HG03439 (cell line): ENCODE measurements around the gene BBS4.
"Not testable (repeated sequence)": the region's sequence is repeated elsewhere in the genome, so short reads cannot be mapped to it uniquely, and the experiment has no call there.

ENCODE experiments used
- ATAC-seq: cut with Tn5 transposase; IDR thresholded peaks from one replicate; pipeline ENCODE4 v1.9.1; 2021; ENCODE audit warnings: mild to moderate bottlenecking, moderate library complexity; ENCODE audit not compliant: unreplicated experiment

Gene BBS4

DNA sequence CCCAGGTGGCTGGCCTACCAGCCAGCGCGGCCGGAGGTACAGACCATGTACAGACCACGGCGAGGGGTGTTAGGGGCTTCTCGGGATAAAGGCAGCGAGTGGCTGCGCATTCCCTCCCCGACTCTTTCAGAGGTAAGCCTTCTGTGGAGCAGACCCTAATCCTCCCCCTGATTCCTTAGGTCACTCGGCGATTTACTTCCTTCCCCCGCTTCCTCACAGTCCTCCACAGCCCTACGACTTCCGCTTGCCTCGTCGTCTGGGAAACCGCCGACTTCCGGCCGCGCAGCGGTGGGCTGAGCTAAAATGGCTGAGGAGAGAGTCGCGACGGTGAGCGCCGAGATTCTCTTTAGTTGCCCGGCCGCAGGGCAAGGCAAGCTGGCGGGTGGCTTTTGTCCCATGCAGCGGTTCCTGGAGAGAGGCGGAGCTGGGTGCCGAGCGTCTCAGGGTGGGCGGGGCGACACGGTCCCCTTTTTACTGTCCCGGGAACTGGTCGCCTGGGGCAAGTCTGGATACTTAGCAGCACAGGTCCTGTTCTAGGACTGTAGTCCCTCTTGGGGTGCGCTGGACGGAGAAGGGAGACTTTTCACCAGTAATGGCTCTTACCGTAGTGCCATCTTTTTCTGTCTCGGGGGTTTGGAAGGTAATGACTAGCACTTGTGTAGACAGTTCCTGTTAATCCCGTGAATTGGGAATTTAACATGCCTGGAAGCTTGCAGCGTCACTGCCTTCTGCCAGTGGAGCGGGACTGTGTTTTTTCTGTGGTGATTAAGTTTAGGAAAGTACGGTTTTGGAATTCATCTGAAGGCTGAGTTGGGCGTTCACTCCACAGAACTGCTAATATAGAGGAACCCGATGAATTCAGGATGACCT, at the start of gene BBS4, which contains the start of gene HIGD2B:
Gene BBS4, plus strand, starts transcription at position 283 of the 870 bp plus-strand sequence. Its CDS starts 21 bp downstream, at position 304.
Gene HIGD2B, minus strand, starts transcription at position 258 of the 870 bp plus-strand sequence. CDS start 9,808 bp downstream, outside the sequence.
- ATAC-seq, result peak; percentile 95

DNA sequence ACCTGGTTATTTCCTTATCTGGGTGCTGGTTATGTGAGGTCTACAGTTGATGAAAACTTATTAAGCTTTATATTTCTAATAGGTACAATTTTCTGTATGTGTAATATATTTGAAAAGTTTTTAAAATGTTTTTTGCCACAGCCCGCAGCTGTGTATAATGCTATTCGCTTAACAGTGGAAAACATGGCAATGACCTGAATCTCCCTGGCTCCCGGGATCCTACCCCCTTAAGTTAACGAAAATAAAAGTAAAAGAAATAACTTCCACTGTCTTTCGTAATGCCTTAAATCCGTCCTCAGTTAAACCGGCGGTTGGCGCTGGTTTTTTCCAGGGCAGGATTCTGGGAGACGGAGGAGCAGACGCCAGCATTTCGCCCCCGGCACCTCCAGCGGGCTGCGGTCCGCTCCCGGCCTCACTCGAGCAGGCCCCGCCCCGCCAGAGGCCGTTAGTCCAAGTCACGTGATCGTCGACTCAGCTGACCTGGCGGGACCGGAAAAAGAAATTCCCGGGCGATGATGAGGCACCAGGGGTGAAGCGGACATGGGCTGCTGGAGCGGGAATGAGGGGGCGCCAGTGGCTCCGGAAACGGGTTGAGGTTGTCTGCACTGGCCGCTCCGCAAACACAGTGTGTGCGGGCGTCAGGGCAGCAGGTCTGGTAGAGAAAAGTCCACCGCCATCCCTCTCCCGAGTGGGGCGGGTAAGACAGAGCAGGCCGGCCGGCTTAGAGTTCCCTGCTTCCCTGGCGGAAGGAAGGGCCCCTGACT, 49.3 kb upstream of the BBS4 start:
- ATAC-seq, result peak; percentile 52

DNA sequence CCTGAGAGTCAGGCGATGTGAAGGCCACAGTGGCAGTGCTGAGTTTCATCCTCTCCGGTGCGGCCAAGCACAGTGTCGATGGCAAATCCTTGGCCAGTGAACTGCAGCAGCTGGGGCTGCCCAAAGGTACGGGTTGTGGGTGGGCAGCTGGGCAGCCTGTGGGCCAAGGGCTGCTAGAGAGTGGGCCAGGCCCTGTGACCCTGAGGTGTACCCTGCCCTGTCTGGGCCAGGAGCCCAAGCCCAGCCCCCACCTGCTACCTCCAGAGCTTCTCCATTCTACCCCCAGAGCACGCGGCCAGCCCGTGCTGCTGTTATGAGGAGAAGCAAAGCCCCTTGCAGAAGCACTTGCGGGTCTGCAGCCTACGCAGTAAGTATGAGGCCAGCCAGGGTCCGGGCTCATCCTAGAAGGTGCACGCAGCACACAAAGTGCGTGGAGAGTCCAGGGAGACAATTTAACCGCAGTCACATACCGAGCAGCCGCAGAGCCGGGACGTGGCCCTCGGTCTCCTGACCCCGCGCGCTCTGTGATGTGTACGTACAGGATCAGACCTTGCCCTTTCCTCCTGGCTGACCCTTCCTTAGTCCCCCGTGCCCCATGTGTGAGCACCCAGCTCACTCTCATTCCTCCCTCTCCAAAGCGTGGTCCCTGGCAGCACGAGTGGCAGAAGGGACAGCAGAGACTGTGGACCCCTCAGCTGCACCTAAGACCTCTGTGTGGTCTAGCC, 46.1 kb upstream of the BBS4 start:
- not testable (repeated sequence) for ATAC-seq

DNA sequence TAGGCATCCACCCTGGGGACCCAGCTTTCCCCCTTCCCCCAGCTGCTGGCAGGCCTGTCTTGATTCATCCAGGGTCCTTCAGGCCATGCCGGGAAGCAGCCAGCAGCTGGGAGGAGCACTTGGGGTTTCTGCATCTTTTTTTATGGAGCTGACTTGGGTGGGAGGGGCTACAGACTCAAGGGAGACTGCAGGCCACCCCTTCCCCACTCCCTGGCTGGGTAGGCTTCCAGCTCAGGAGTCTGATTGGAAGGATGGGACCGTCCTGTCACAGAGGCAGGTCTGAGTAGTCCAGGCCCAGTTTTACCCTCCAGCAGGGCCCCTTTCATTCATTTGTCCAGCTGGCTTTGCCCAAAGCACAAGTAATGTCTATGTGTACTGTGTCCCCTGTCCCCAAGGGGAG, 43.7 kb upstream of the BBS4 start:
- not testable (repeated sequence) for ATAC-seq

GRCh38 chr15:72648631-72649253, 37.3 kb upstream of the BBS4 start:
- not testable (repeated sequence) for ATAC-seq

- ATAC-seq, result not testable (repeated sequence)
Measured at GRCh38 chr15:72654397-72654796, 31.6 kb upstream of the BBS4 start, which contains the start of gene GOLGA6B. Gene GOLGA6B (plus strand): TSS chr15:72654697. CDS start chr15:72654738, 41 bp downstream.

GRCh38 chr15:72656014-72656413, 30.0 kb upstream of the BBS4 start:
- not testable (repeated sequence) for ATAC-seq

- ATAC-seq, result not testable (repeated sequence)
Measured at GRCh38 chr15:72661081-72661480, 24.9 kb upstream of the BBS4 start.

DNA sequence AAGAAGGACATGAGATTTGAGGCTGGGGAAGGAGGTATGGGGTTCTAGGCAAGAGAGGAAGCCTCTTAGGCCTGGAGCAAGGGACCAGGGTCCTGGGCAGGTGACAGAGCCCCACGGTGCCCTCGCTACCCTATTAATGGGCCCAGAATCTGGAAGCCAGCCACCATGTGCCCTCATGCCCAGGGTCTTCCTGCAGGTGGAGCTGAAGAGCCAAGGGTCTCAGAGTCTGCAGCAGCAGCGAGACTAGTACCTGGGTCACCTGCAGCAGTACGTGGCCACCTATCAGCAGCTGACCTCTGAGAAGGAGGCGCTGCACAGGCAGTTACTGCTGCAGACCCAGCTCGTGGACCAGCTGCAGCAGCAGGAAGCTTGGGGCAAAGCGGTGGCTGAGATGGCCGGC, 22.1 kb upstream of the BBS4 start:
- not testable (repeated sequence) for ATAC-seq

GRCh38 chr15:72665706-72666105, 20.3 kb upstream of the BBS4 start:
- ATAC-seq, result not testable (repeated sequence)

DNA sequence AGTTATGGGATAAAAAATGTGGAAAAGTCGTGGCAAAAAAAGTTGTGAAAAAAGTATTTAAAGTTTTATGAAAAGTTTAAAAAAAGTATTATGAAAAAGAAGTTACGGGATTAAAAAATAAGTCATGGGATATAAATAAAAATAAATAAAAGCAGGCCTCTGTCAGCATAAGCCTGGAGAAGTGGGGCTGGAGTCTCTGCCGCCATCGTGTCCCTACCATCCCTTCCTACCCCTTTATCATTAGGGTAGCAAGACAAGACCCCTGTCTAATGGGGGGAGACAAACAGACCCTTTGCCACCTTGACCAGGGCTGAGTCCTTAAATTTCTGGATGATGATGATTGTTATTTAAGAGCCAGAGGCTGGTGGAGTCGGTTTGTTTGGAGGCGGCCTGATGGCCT, 16.2 kb upstream of the BBS4 start:
- ATAC-seq, result not testable (repeated sequence)

DNA sequence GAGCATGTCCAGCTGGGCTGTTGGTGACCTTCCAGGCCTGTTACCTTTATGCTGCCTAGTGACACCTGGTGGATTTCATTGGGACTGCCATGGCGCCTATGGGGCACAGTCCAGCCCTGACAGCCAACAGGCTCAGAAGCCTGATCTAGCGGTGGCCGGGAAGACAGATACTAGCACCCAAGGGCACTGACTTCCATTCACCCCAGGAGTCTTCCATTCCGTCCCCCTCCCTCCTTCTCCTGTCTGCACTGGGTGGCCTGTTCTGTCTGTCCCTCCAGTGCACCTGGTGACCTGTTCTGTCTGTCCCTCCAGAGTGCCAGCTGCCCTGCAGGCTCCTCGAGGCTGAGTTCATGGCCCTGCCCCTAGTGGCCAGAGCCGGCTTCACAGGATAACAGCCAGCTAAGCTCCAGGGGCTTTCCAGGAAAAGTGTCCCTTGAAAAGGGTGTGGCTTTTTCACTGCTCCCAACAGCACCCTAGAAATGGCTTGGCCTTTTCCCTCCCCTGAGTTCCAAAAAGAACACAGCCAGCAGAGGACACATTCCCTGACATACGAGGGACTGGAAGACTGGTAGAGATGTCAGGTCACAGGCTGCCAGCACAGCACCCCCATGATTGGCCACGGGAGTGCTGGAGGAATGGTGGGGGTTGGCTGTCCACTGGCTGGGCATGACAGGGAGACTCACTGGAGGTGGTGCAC, 15.2 kb upstream of the BBS4 start:
- ATAC-seq, result peak; percentile 89

- no peak for ATAC-seq
Measured at GRCh38 chr15:72671525-72671924, 14.5 kb upstream of the BBS4 start.

- ATAC-seq, result no peak
Measured at GRCh38 chr15:72676838-72677237, 9.2 kb upstream of the BBS4 start.

DNA sequence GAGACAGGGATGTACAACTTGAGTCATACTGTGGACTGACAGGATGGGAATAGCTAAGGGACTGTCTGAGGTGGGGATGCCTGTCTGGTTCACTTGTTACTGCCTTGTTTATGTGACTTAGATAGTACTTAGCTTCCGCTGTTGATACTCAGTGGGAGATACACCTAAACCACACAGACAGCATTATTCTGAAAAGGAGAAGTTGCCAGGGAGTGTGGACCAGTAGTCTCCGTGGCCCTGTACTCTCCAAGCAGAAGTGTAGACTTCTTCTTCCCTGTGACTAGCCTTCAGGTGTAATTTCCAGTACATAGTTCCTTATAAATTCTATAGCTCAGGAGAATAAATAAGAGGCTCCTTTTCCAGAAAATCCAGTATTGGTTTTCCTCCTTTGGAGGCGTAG, 5.1 kb upstream of the BBS4 start:
- ATAC-seq, result no peak

- no peak for ATAC-seq
Measured at GRCh38 chr15:72682772-72683171, 3.2 kb upstream of the BBS4 start.

DNA sequence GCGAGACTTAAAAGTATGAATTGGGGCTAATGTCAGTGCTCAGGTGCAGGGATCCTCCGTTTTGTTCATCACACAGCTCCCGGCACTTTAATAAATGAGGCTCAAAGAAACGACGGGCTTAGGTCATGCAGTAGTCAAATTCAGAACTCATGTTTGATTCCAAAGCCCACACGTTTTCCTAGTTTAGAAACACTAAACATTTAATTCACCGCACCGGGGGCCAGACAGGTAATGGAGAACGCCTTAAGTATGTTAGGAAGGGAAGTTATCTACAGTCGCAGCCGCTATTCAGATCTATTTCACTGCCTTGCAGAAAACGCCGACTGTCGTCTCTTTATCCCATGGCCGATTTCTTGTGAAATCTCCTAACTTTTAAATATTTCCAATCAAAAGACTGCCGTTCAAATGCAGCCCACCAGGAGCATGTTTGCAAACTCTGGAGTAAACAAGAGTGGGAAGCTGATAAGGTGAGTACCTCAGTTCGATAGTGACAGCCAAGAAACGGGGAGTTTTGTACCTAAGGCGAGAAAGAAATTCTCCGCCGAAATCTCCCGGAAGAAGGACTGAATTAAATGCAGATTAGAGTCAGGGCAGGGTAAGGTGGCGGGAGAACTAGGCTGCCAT, 594 bp upstream of the BBS4 start:
- no peak for ATAC-seq

- no peak for ATAC-seq
Measured at GRCh38 chr15:72688697-72689096, 2.7 kb downstream of the BBS4 start.

DNA sequence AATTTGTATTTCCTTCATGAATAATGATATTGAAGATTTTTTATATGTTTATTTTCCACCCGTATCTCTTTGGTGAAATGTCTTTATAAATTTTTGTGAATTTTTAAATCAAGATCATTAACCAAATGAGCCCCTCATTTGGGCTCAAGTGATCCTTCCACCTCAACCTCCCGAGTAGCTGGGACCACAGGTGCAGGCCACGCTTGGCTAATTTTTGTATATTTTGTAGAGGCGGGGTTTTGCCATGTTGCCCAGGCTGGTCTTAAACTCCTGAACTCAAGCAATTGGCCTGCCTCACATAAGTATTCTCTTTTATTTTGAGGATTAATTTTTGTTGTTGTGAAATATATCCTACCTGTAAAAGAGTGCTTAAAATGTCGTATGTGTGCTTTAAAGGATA, 4.9 kb downstream of the BBS4 start:
- ATAC-seq, result no peak
